ENCODE results near the gene CORO1A. TPM values are rescaled to one million over a fixed set of nuclear protein-coding genes. Genes with fewer than 3 reads are reported as not detected.

Gene CORO1A
- polyA plus RNA-seq, 1 donor from 2014 or later, result 106 TPM

- no peaks in the 10 kb centered on the region for H3K27me3 ChIP-seq (ENCODE audit: insufficient read depth, low read depth, low read length)
- no peak for TF ChIP-seq RAD21 (conservative IDR thresholded peaks at IDR 0.05)
- no peak overlapping the region for H3K4me2 ChIP-seq (ENCODE audit: low read length)
- no peaks in the 10 kb centered on the region for H3K9me2 ChIP-seq (ENCODE audit: insufficient read depth, low read length)
- H3K36me3 ChIP-seq (ENCODE audit: insufficient read depth, low read length), result no peaks in the 10 kb centered on the region
- no peak overlapping the region for H3K9ac ChIP-seq (ENCODE audit: low read length)
- H3K9me3 ChIP-seq (ENCODE audit: low read length), result no peaks in the 10 kb centered on the region
- H3K79me2 ChIP-seq (replicated peaks; ENCODE audit: insufficient read depth, low read length), result peaks cover 9% of the 10 kb centered on the region
- no peaks in the 10 kb centered on the region for H4K20me1 ChIP-seq (ENCODE audit: insufficient read depth)
- H3K27ac ChIP-seq (ENCODE audit: low read length), result no peak overlapping the region
- no peak overlapping the region for H3K4me3 ChIP-seq (ENCODE audit: low read length)
- H3F3A ChIP-seq (ENCODE audit: insufficient read depth, low read length, poor library complexity, severe bottlenecking), result no peaks in the 10 kb centered on the region
- H2AFZ ChIP-seq (ENCODE audit: low read depth, low read length), result no peak overlapping the region
Measured at GRCh38 chr16:30180741-30181140, 2.7 kb upstream of the CORO1A start.

- H3K27ac ChIP-seq (ENCODE audit: low read length), result peak overlapping the region; percentile 47
- peaks cover 9% of the 10 kb centered on the region for H3K79me2 ChIP-seq (replicated peaks; ENCODE audit: insufficient read depth, low read length)
- H3K9ac ChIP-seq (ENCODE audit: low read length), result peak overlapping the region; percentile 84
- H3K4me2 ChIP-seq (ENCODE audit: low read length), result peak overlapping the region; percentile 63
- no peaks in the 10 kb centered on the region for H4K20me1 ChIP-seq (ENCODE audit: insufficient read depth)
- H3K36me3 ChIP-seq (ENCODE audit: insufficient read depth, low read length), result no peaks in the 10 kb centered on the region
- H3K9me3 ChIP-seq (ENCODE audit: low read length), result no peaks in the 10 kb centered on the region
- H3K4me3 ChIP-seq (ENCODE audit: low read length), result peak overlapping the region; percentile 92
- H3K9me2 ChIP-seq (ENCODE audit: insufficient read depth, low read length), result no peaks in the 10 kb centered on the region
- peak overlapping the region; percentile 21 for H2AFZ ChIP-seq (ENCODE audit: low read depth, low read length)
- H3F3A ChIP-seq (ENCODE audit: insufficient read depth, low read length, poor library complexity, severe bottlenecking), result no peaks in the 10 kb centered on the region
- H3K27me3 ChIP-seq (ENCODE audit: insufficient read depth, low read depth, low read length), result no peaks in the 10 kb centered on the region
- no peak for TF ChIP-seq CTCF (IDR thresholded peaks at IDR 0.05; ENCODE audit: poor library complexity, severe bottlenecking)
- TF ChIP-seq TAF1 (IDR thresholded peaks at IDR 0.05; ENCODE audit: low read depth), result no peak
- TF ChIP-seq RAD21 (conservative IDR thresholded peaks at IDR 0.05), result no peak
- TF ChIP-seq POLR2AphosphoS5 (IDR thresholded peaks at IDR 0.05), result no peak
- no peak for TF ChIP-seq MXI1 (conservative IDR thresholded peaks at IDR 0.05; ENCODE audit: poor library complexity, severe bottlenecking)
- TF ChIP-seq SMC3 (conservative IDR thresholded peaks at IDR 0.05; ENCODE audit: poor library complexity), result no peak
- TF ChIP-seq REST (IDR thresholded peaks at IDR 0.05; ENCODE audit: borderline replicate concordance), result no peak
- no peak for TF ChIP-seq EZH2 (IDR thresholded peaks at IDR 0.05; ENCODE audit: borderline replicate concordance, insufficient read depth, low read length, poor library complexity, severe bottlenecking)
- TF ChIP-seq EP300 (conservative IDR thresholded peaks at IDR 0.05; ENCODE audit: poor library complexity, severe bottlenecking), result no peak
Measured at GRCh38 chr16:30184096-30184890, 891 bp downstream of the CORO1A start.
